SK-N-SH (cell line): ENCODE results near the gene ARID1B. TPM values are rescaled to one million over a fixed set of nuclear protein-coding genes. Genes with fewer than 3 reads are reported as not detected.

Source experiments
- CTCF ChIA-PET: fragments of 300-600, 350-600 bp; formaldehyde crosslinking; extraction: SDS; loops from one replicate; lab custom pipeline; 2021; lab: Yijun Ruan, JAX
- POLR2A ChIA-PET: fragments of 350-600 bp; sonication (Branson Sonifier 250); formaldehyde crosslinking; extraction: SDS; loops from one replicate; lab custom pipeline; 2020; ENCODE audit warnings: antibody characterized with exemption, inconsistent platforms; lab: Yijun Ruan, JAX
- DNase-seq: peaks from one replicate; pipeline ENCODE4 v3.0.0; 2012
- H2AFZ ChIP-seq: fragments of 200-600 bp; sonication (generic); 2 replicates; pipeline ENCODE4 v1.8.1; 2016; ENCODE audit warnings: antibody characterized with exemption, mild to moderate bottlenecking, low read depth
- H3F3A ChIP-seq: fragments of 200-600 bp; sonication (generic); replicated peaks from 2 replicates; pipeline ENCODE3; 2016; ENCODE audit warnings: antibody characterized with exemption, mild to moderate bottlenecking; ENCODE audit not compliant: insufficient read depth
- H3K27ac ChIP-seq, 2 experiments: fragments of 200-500 bp in 1 of 2; fragments of 200-600 bp in 1 of 2; sonication (Bioruptor generic) in 1 of 2; sonication (generic), shearing (Covaris generic) in 1 of 2; 2 replicates each; pipeline versions ENCODE4 v1.5.1 to v1.6.1; 2014 to 2016; ENCODE audit warnings: low read depth in 2 of 2, inconsistent platforms in 1 of 2, low read length in 1 of 2, mild to moderate bottlenecking in 1 of 2, mixed read lengths in 1 of 2
- H3K27me3 ChIP-seq: fragments of 200-600 bp; sonication (generic), shearing (Covaris generic); 2 replicates; pipeline ENCODE4 v1.6.1; 2016; ENCODE audit warnings: mixed run types; ENCODE audit not compliant: insufficient read depth
- H3K36me3 ChIP-seq, 2 experiments: fragments of 200-500 bp in 1 of 2; fragments of 200-600 bp in 1 of 2; sonication (Bioruptor generic) in 1 of 2; sonication (generic) in 1 of 2; replicated peaks in 1 of 2; 2 replicates each; pipeline versions ENCODE3 to v1.5.1; 2014 to 2016; ENCODE audit warnings: low read length in 1 of 2, mild to moderate bottlenecking in 1 of 2; ENCODE audit not compliant: insufficient read depth in 2 of 2, control insufficient read depth in 1 of 2
- H3K4me1 ChIP-seq, 2 experiments: fragments of 200-500 bp in 1 of 2; fragments of 200-600 bp in 1 of 2; sonication (Bioruptor generic) in 1 of 2; sonication (generic), shearing (Covaris generic) in 1 of 2; 2 replicates each; pipeline versions ENCODE4 v1.5.1 to v1.6.1; 2014 to 2016; ENCODE audit warnings: low read depth in 1 of 2, low read length in 1 of 2, mixed run types in 1 of 2; ENCODE audit not compliant: insufficient read depth in 2 of 2, control insufficient read depth in 1 of 2
- H3K4me2 ChIP-seq: fragments of 200-600 bp; sonication (generic), shearing (Covaris generic); 2 replicates; pipeline ENCODE4 v1.6.1; 2017; ENCODE audit warnings: mixed run types
- H3K4me3 ChIP-seq, 2 experiments: fragments of 200-500 bp in 1 of 2; fragments of 200-600 bp in 1 of 2; sonication (Bioruptor generic) in 1 of 2; sonication (generic), shearing (Covaris generic) in 1 of 2; 2 replicates each; pipeline versions ENCODE4 v1.5.1 to v1.8.1; 2014 to 2016; ENCODE audit warnings: low read depth in 2 of 2, inconsistent platforms in 1 of 2, low read length in 1 of 2, mild to moderate bottlenecking in 1 of 2, mixed read lengths in 1 of 2, moderate library complexity in 1 of 2
- H3K79me2 ChIP-seq: fragments of 200-600 bp; sonication (generic); 2 replicates; pipeline ENCODE4 v1.8.1; 2017; ENCODE audit warnings: mild to moderate bottlenecking; ENCODE audit not compliant: insufficient read depth
- H3K9ac ChIP-seq: fragments of 200-600 bp; sonication (generic); 2 replicates; pipeline ENCODE4 v1.6.1; 2017; ENCODE audit warnings: mixed run types
- H3K9me2 ChIP-seq: fragments of 200-600 bp; sonication (generic); 2 replicates; pipeline ENCODE4 v1.6.1; 2017; ENCODE audit warnings: mixed run types
- H3K9me3 ChIP-seq: fragments of 200-600 bp; sonication (generic); 2 replicates; pipeline ENCODE4 v1.6.1; 2017; ENCODE audit warnings: mixed run types, mild to moderate bottlenecking, moderate library complexity
- H4K20me1 ChIP-seq: fragments of 200-600 bp; sonication (generic); 2 replicates; pipeline ENCODE4 v1.6.1; 2017; ENCODE audit warnings: mild to moderate bottlenecking, mixed run types; ENCODE audit not compliant: insufficient read depth
- FOXJ3 ChIP-seq: sonication (generic); formaldehyde crosslinking; IDR thresholded peaks from 2 replicates; pipeline ENCODE4 v1.5.1; 2020; ENCODE audit warnings: mild to moderate bottlenecking, missing genetic modification reagents
- FOXM1 ChIP-seq: IDR thresholded peaks from 2 replicates; pipeline ENCODE4 v1.4.0; 2012; ENCODE audit warnings: low read depth, mild to moderate bottlenecking
- GABPA ChIP-seq: IDR thresholded peaks from 2 replicates; pipeline ENCODE4 v1.4.0; 2012; ENCODE audit warnings: low read depth, mild to moderate bottlenecking
- MXI1 ChIP-seq: IDR thresholded peaks from 2 replicates; pipeline ENCODE4 v1.6.1; 2012; ENCODE audit warnings: mild to moderate bottlenecking, low read depth, low read length, improper control_type of control experiment
- POLR2AphosphoS5 ChIP-seq: IDR thresholded peaks from 2 replicates; pipeline ENCODE4 v1.6.1; 2012; ENCODE audit warnings: low read depth, low read length
- RAD21 ChIP-seq: IDR thresholded peaks from 2 replicates; pipeline ENCODE4 v1.6.1; 2012; ENCODE audit warnings: mild to moderate bottlenecking, low read length
- RCOR1 ChIP-seq: fragments of 150-350 bp; IDR thresholded peaks from 2 replicates; pipeline ENCODE4 v1.6.1; 2017; ENCODE audit warnings: antibody characterized with exemption, low read length
- REST ChIP-seq: IDR thresholded peaks from 2 replicates; pipeline ENCODE4 v1.6.1; 2012; ENCODE audit warnings: mild to moderate bottlenecking, low read depth, low read length, moderate library complexity
- RFX5 ChIP-seq: IDR thresholded peaks from 2 replicates; pipeline ENCODE4 v1.6.1; 2012; ENCODE audit warnings: mild to moderate bottlenecking, improper control_type of control experiment, low read length
- SMC3 ChIP-seq: IDR thresholded peaks from 2 replicates; pipeline ENCODE4 v1.6.1; 2012; ENCODE audit warnings: low read depth, low read length, improper control_type of control experiment
- TEAD4 ChIP-seq: IDR thresholded peaks from 2 replicates; pipeline ENCODE4 v1.4.0; 2012; ENCODE audit warnings: mild to moderate bottlenecking, borderline replicate concordance; ENCODE audit not compliant: insufficient read depth
- USF1 ChIP-seq: IDR thresholded peaks from 2 replicates; pipeline ENCODE4 v1.4.0; 2012; ENCODE audit warnings: low read depth, borderline replicate concordance
- WGBS: methylation state at CpG from one replicate; pipeline ENCODE4 v1.1.6; 2017; ENCODE audit warnings: low lambda C conversion rate; 5-methylcytosine and 5-hydroxymethylcytosine counted together
- polyA plus RNA-seq, 3 experiments: library from polyadenylated mRNA; depleted of rRNA; stranded (reverse); fragments of >200 nt; gene quantifications; 2 replicates each; pipeline ENCODE4 v1.2.3, GENCODE V29; 2012
- TF ChIP-seq, protein P1 (sequence below): IDR thresholded peaks from 2 replicates; pipeline ENCODE4 v1.4.0; 2012; ENCODE audit warnings: low read depth, borderline replicate concordance

ARID1B gene
- polyA plus RNA-seq, 1 of the 3 experiments (the other 2 are of a cell fraction): 13.6 TPM

DNA sequence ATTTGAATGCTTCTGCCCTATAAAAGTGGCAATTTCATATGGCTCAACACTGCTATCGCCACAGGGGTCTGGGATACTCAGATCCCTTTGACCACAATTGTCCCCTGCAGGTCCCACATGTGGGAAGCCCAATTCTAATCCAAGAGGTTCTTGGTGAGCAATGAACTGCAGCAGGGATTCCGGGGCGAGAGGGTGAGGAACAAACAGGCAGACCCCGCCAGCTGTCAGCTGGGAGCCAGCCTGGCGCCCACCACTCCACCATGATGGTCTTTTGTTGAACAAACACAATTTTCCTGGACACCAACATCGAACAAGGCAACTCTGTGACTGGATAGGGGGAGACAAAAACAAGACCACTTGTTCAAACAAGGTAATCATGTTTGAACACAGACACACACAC, 465.6 kb downstream of the ARID1B start:
- Histone ChIP-seq H3K79me2 (no peaks in the 10 kb centered on the region), H3K9me2 (no peaks in the 10 kb centered on the region), H3K4me2 (no peak overlapping the region), H3K9ac (no peak overlapping the region), H3K9me3 (no peaks in the 10 kb centered on the region), H3F3A (no peaks in the 10 kb centered on the region), H3K27me3 (no peaks in the 10 kb centered on the region), H3K27ac (no peak overlapping the region), H4K20me1 (no peaks in the 10 kb centered on the region), H3K4me3 (no peak overlapping the region), H3K4me1 (peaks cover 0 to 9% of the 10 kb centered on the region in 2 experiments; a peak in 1 of 4 replicates), H3K36me3 (no peaks in the 10 kb centered on the region), H2AFZ (no peak overlapping the region)
- ChIA-PET CTCF (interaction anchor here (1.2 to 2.6 kb wide), 2 partner anchors 15 to 32 kb away, joined by 3 to 7 read pairs; no protein-coding TSS in a partner anchor), POLR2A (no interaction called here)
- TF ChIP-seq, protein P1, sequence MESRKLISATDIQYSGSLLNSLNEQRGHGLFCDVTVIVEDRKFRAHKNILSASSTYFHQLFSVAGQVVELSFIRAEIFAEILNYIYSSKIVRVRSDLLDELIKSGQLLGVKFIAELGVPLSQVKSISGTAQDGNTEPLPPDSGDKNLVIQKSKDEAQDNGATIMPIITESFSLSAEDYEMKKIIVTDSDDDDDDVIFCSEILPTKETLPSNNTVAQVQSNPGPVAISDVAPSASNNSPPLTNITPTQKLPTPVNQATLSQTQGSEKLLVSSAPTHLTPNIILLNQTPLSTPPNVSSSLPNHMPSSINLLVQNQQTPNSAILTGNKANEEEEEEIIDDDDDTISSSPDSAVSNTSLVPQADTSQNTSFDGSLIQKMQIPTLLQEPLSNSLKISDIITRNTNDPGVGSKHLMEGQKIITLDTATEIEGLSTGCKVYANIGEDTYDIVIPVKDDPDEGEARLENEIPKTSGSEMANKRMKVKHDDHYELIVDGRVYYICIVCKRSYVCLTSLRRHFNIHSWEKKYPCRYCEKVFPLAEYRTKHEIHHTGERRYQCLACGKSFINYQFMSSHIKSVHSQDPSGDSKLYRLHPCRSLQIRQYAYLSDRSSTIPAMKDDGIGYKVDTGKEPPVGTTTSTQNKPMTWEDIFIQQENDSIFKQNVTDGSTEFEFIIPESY: no peak
- TF ChIP-seq SMC3: no peak
- no peak for TF ChIP-seq GABPA
- no peak for TF ChIP-seq RCOR1
- no peak for TF ChIP-seq RAD21
- no peak for DNase-seq
- WGBS: 81% methylated on average over 5 of the region's 6 CpGs

DNA sequence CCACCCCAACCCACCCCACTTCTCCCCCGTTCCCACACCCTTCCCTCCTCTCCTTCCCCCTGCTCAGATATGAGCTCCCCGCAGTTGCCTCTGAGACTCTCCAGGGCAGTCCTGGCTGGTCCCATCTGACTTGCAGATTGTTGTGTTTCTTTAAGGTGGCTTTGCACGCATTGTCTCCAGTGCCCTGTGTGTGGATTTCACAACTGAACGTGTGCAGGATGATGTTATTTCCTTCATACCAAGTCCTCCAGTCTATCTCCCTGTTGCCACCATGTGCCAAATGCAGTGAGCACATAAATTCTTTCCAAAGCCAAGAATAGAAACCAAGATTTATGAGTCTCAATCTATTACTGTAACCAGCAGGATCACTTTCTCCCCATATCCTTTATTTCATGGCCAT, 467.0 kb downstream of the ARID1B start:
- H3K27me3 ChIP-seq: no peaks in the 10 kb centered on the region
- no peak for DNase-seq
- ChIA-PET CTCF (interaction anchor here (1.0 to 2.6 kb wide), 2 partner anchors 31 to 209 kb away, joined by 3 to 7 read pairs; no protein-coding TSS in a partner anchor), POLR2A (no interaction called here)
- H3K9me2 ChIP-seq: no peaks in the 10 kb centered on the region
- H3K9me3 ChIP-seq: no peaks in the 10 kb centered on the region
- no peaks in the 10 kb centered on the region for H3K79me2 ChIP-seq
- no peaks in the 10 kb centered on the region for H3F3A ChIP-seq
- no peak overlapping the region for H2AFZ ChIP-seq
- no peaks in the 10 kb centered on the region for H4K20me1 ChIP-seq
- no peaks in the 10 kb centered on the region for H3K36me3 ChIP-seq
- H3K9ac ChIP-seq: no peak overlapping the region
- H3K4me2 ChIP-seq: no peak overlapping the region
- no peak overlapping the region for H3K27ac ChIP-seq
- H3K4me3 ChIP-seq: no peak overlapping the region
- TF ChIP-seq REST: no peak
- no peak for TF ChIP-seq FOXM1
- TF ChIP-seq MXI1: no peak
- TF ChIP-seq SMC3: no peak
- no peak for TF ChIP-seq FOXJ3 (CRISPR knock-in tag)
- no peak for TF ChIP-seq RFX5
- TF ChIP-seq TEAD4: no peak
- TF ChIP-seq USF1: no peak
- no peak for TF ChIP-seq RAD21
- no peak for TF ChIP-seq POLR2AphosphoS5
- 69% methylated on average over 4 of the region's 4 CpGs for WGBS
- H3K4me1 ChIP-seq: peaks cover 0 to 9% of the 10 kb centered on the region in 2 experiments; a peak in 1 of 4 replicates
